ENCODE results near the gene MTHFD2L. TPM values are rescaled to one million over a fixed set of nuclear protein-coding genes. Genes with fewer than 3 reads are reported as not detected.

Gene MTHFD2L
- total RNA-seq, 1 donor from 2014 or later = 14.7 TPM

DNA sequence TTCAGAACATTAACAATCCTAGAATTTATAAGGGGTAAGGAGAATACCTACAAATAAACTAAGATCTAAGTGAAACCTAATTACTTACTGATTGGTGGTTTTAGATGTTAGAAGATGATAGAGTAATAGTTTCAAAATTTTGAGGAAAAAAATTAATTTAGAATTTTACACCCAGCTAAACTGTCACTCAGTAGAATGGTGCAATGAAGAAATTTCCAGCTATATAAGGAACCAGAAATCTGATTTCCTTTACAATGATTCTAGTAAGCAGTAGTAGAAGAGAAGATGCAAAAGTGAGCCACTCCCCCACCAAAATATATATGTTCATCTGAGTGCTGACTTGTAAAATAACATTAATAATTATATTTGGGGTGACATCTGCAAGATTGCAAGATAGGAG, 95.0 kb downstream of the MTHFD2L start:
- H3K27me3 Mint-ChIP-seq (ENCODE audit: unreplicated experiment) = no peaks in the 10 kb centered on the region
- DNase-seq (ENCODE audit: extremely low spot score, unreplicated experiment) = no peak
- H3K27ac Mint-ChIP-seq (ENCODE audit: unreplicated experiment) = no peak overlapping the region
- TF ChIP-seq CTCF (IDR thresholded peaks at IDR 0.05) = no peak
- no peak overlapping the region for H3K4me3 Mint-ChIP-seq (ENCODE audit: unreplicated experiment)
- H3K4me1 Mint-ChIP-seq (ENCODE audit: unreplicated experiment) = no peaks in the 10 kb centered on the region
- H3K36me3 Mint-ChIP-seq (ENCODE audit: unreplicated experiment) = peaks cover 12% of the 10 kb centered on the region
- peaks cover 26% of the 10 kb centered on the region for H3K9me3 Mint-ChIP-seq (ENCODE audit: unreplicated experiment)

DNA sequence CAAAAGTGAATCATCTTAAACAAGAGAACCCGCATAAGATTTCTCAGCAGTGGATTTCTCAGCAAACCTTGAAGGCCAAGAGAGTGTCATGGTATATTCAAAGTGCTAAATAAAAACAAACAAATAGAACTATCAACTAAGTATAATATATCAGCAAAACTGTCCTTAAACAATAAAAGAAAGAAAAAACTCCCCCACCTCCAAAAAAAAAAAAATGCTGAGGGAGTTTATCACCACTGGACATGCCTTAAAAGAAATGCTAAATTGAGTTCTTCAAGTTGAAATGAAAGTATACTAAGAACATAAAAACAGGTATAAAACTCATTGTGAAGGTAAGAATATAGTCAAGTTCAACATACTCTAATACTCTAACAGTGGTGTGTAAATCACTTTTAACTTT, 96.5 kb downstream of the MTHFD2L start:
- Mint-ChIP-seq H3K36me3 (ENCODE audit: unreplicated experiment) (peaks cover 12% of the 10 kb centered on the region), H3K27me3 (ENCODE audit: unreplicated experiment) (no peaks in the 10 kb centered on the region), H3K4me3 (ENCODE audit: unreplicated experiment) (no peak overlapping the region), H3K4me1 (ENCODE audit: unreplicated experiment) (peaks cover 4% of the 10 kb centered on the region), H3K9me3 (ENCODE audit: unreplicated experiment) (peaks cover 24% of the 10 kb centered on the region), H3K27ac (ENCODE audit: unreplicated experiment) (no peak overlapping the region)
- DNase-seq (ENCODE audit: extremely low spot score, unreplicated experiment) = no peak
- no peak for TF ChIP-seq CTCF (IDR thresholded peaks at IDR 0.05)

DNA sequence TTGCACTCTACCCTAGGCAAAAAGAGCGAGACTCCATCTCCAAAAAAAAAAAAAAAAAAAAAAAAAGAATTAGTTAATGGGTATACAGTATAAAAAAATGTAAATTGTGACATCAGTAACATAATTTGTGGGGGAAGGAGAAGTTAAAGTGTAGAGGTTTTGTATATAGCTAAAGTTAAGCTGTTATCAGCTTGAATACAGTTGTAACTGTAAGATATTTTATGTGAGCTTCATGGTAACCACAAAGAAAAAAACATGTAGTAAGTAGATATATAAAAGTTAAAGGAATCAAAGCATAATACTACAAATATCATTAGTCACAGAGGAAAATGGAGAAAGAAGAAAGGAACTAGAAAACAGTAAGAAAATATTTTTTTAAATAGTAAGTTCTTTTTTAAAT, 97.2 kb downstream of the MTHFD2L start:
- Mint-ChIP-seq H3K36me3 (ENCODE audit: unreplicated experiment) (peaks cover 12% of the 10 kb centered on the region), H3K27me3 (ENCODE audit: unreplicated experiment) (no peaks in the 10 kb centered on the region), H3K9me3 (ENCODE audit: unreplicated experiment) (peaks cover 17% of the 10 kb centered on the region), H3K4me1 (ENCODE audit: unreplicated experiment) (peaks cover 4% of the 10 kb centered on the region), H3K27ac (ENCODE audit: unreplicated experiment) (no peak overlapping the region), H3K4me3 (ENCODE audit: unreplicated experiment) (no peak overlapping the region)
- TF ChIP-seq CTCF (IDR thresholded peaks at IDR 0.05) = no peak
- DNase-seq (ENCODE audit: extremely low spot score, unreplicated experiment) = no peak

DNA sequence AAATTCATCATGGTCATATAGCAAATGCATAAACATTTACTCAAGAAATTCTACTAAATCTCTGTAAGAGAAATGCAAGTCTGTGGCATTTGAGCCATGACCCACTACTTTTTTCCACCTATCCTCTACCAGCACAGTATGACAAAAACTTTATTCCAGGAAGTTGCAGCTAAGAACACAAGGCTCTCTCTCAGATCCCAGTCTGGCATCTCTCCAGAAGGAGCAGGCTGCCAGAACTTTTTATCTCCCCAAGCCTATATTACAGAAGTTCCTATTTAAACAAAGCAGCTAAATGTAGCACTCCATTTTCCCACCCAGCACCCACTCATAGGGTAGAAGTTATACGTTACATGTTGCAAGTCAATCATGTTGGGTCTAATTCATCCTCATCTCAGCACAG, 101.0 kb downstream of the MTHFD2L start:
- DNase-seq (ENCODE audit: extremely low spot score, unreplicated experiment) = no peak
- no peaks in the 10 kb centered on the region for H3K9me3 Mint-ChIP-seq (ENCODE audit: unreplicated experiment)
- H3K36me3 Mint-ChIP-seq (ENCODE audit: unreplicated experiment) = peaks cover 3% of the 10 kb centered on the region
- TF ChIP-seq CTCF (IDR thresholded peaks at IDR 0.05) = no peak
- H3K4me3 Mint-ChIP-seq (ENCODE audit: unreplicated experiment) = no peak overlapping the region
- peaks cover 4% of the 10 kb centered on the region for H3K4me1 Mint-ChIP-seq (ENCODE audit: unreplicated experiment)
- no peaks in the 10 kb centered on the region for H3K27me3 Mint-ChIP-seq (ENCODE audit: unreplicated experiment)
- H3K27ac Mint-ChIP-seq (ENCODE audit: unreplicated experiment) = no peak overlapping the region

DNA sequence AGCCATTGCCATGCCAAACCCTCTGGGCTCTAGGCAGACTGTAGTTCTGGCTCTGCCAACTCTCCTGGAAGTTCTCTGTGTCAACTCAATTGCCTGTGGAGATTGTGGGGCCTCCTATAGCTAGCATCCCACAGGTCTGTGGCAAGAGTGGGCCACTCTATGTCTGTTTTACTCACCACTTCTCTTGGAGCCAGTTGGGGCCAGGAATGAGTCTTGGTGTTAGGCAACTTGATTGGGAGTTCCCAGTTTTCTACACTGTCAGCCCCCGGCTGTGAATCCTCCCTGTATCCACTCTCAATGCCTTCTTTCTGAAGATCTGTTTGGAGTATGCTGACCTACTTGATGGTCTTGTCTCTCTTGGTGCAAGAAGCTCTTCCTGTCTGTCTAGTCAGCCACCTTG, 102.1 kb downstream of the MTHFD2L start:
- no peaks in the 10 kb centered on the region for H3K36me3 Mint-ChIP-seq (ENCODE audit: unreplicated experiment)
- DNase-seq (ENCODE audit: extremely low spot score, unreplicated experiment) = no peak
- no peaks in the 10 kb centered on the region for H3K27me3 Mint-ChIP-seq (ENCODE audit: unreplicated experiment)
- no peak overlapping the region for H3K27ac Mint-ChIP-seq (ENCODE audit: unreplicated experiment)
- no peak overlapping the region for H3K4me3 Mint-ChIP-seq (ENCODE audit: unreplicated experiment)
- TF ChIP-seq CTCF (IDR thresholded peaks at IDR 0.05) = no peak
- H3K9me3 Mint-ChIP-seq (ENCODE audit: unreplicated experiment) = no peaks in the 10 kb centered on the region
- peaks cover 4% of the 10 kb centered on the region for H3K4me1 Mint-ChIP-seq (ENCODE audit: unreplicated experiment)

Measured in osteocyte (in vitro differentiated cells).